ENCODE results near the gene STXBP1. TPM values are rescaled to one million over a fixed set of nuclear protein-coding genes. Genes with fewer than 3 reads are reported as not detected.
"Not testable (repeated sequence)": the region's sequence is repeated elsewhere in the genome, so short reads cannot be mapped to it uniquely, and the experiment has no call there.

STXBP1 gene
- total RNA-seq, 1 donor from 2014 or later = 36.9 TPM

DNA sequence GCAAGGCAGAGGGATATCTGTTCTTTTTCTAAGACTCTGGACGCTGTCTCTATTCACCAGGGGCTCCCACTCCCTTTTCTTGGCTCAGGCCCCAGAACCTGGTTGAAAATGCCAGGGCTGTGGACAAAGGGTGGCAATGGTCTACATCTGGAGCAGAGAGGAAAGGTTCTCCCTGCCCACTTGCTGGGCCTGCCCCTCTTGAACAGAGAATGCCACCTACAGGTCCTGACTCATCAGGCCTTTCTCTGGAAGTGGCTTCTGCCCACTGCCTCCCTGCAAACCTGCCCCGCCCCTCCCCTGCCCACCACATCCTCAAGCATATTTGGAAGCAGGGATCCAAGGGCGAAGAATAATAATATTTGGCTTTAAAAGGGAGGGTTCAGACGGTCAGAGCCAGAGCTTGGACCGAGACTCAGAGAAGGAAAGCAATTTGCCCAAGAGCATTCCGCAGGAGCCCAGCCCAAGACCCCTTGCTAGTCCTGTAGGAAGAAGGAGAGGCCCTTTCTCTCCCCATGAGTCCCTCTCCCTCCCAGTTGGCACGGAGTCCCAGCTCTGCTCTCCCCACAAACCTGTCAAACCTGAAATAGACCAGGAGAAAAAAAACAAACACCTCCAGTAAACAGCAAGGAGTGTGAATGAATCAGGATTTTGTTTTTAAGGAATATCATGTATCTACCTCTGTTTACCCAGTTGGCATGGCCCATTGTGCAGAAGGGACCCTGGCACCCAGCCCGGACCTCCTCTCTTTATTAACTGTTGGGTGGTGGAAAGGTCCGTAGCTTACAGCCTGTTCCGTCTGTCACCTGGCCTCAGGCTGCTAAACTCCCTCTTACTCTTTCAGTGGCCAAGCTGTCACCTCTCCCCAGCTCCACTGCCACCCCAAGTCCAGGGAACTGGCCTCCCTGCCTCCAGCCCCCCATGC is 37.7 kb upstream of the STXBP1 start:
- no peak overlapping the region for H3K4me3 ChIP-seq
- H3K36me3 ChIP-seq = no peaks in the 10 kb centered on the region
- H3K4me1 ChIP-seq = peaks cover 44% of the 10 kb centered on the region
- H3K9me3 ChIP-seq (replicated peaks) = no peaks in the 10 kb centered on the region
- intact Hi-C loops (cut with micrococcal nuclease) = no loop called here
- TF ChIP-seq, protein P1, sequence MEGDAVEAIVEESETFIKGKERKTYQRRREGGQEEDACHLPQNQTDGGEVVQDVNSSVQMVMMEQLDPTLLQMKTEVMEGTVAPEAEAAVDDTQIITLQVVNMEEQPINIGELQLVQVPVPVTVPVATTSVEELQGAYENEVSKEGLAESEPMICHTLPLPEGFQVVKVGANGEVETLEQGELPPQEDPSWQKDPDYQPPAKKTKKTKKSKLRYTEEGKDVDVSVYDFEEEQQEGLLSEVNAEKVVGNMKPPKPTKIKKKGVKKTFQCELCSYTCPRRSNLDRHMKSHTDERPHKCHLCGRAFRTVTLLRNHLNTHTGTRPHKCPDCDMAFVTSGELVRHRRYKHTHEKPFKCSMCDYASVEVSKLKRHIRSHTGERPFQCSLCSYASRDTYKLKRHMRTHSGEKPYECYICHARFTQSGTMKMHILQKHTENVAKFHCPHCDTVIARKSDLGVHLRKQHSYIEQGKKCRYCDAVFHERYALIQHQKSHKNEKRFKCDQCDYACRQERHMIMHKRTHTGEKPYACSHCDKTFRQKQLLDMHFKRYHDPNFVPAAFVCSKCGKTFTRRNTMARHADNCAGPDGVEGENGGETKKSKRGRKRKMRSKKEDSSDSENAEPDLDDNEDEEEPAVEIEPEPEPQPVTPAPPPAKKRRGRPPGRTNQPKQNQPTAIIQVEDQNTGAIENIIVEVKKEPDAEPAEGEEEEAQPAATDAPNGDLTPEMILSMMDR (IDR thresholded peaks at IDR 0.05; ENCODE audit: borderline replicate concordance) = peak; percentile 10
- DNase-seq = no peak
- H3K27me3 ChIP-seq (ENCODE audit: low read depth) = no peaks in the 10 kb centered on the region
- peak overlapping the region; percentile 38 for H3K27ac ChIP-seq (replicated peaks)

DNA sequence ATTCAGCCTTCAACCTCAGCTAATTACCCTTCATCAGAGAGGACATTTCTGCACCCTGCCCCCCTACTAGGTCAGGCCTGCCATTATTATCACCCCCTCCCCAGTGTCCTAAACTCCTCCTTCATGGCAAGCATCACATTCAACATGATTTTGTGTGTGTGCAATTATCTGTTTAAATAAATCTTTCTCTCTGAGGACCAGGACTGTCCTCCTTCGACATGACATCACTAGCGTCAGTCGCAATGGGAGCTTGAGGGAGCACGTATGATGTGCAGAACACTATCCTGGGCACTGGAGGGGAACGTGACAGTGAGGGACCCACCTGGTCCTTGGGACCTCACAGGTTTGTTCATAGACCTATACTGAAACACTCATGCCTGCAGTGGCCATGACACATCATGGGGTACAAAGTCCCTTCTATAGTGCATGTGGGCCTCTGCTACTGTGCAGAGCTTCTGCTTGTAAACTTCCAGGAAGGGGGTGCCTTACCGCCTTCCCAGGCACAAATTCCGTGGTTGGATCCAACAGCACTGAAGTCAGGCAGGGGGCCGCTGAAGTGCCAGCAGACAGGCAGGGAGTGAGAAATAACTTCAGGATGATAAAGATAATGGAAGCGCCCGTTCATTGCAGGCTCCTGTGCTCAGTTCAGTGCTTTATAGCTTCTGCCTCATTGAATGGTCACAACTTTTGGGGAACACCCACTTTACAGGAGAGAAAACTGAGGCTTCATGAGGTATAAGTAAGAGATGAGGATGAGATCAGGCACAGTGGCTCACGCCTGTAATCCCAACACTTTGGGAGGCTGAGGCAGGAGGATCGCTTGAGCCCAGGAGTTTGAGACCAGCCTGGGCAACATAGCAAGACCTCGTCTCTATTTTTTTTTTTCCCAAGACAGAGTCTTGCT is 36.0 kb upstream of the STXBP1 start:
- Histone ChIP-seq H3K9me3 (replicated peaks) (no peaks in the 10 kb centered on the region), H3K27me3 (ENCODE audit: low read depth) (no peaks in the 10 kb centered on the region), H3K36me3 (no peaks in the 10 kb centered on the region), H3K4me3 (no peak overlapping the region), H3K4me1 (peaks cover 37% of the 10 kb centered on the region), H3K27ac (replicated peaks) (no peak overlapping the region)
- intact Hi-C loops (cut with micrococcal nuclease) = no loop called here
- no peak for DNase-seq
- TF ChIP-seq, protein P1 (IDR thresholded peaks at IDR 0.05; ENCODE audit: borderline replicate concordance) = no peak

DNA sequence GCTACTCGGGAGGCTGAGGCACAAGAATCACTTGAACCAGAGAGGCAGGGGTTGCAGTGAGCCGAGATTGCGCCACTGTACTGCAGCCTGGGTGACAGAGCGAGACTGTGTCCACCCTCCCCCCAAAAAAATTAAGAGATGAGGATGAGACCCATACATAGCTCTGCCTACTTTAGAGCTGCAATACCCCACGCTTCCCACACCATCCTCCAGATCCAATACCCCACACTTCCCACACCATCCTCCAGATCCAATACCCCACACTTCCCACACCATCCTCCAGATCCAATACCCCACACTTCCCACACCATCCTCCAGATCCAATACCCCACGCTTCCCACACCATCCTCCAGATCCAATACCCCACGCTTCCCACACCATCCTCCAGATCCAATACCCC is 34.9 kb upstream of the STXBP1 start:
- H3K27me3 ChIP-seq (ENCODE audit: low read depth); H3K9me3 ChIP-seq (replicated peaks); intact Hi-C loops (cut with micrococcal nuclease); DNase-seq; H3K27ac ChIP-seq (replicated peaks); H3K36me3 ChIP-seq; H3K4me3 ChIP-seq: not testable (repeated sequence)
- H3K4me1 ChIP-seq = peaks cover 37% of the 10 kb centered on the region

DNA sequence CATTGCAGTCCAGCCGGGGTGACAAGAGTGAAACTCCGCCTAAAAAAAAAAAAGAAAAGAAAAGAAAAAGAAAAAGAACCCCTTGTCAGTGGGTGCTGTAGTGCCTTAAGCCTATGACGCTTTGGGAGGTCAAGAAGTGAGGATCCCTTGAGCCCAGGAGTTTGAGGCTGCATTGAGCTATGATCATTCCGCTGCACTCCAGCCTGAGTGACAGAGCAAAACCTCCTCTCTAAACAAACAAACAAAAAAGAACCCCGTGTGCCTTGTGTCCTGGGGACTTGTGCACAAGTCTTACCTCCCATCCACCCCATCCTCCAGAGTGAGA is 33.5 kb upstream of the STXBP1 start:
- no peaks in the 10 kb centered on the region for H3K9me3 ChIP-seq (replicated peaks)
- no peaks in the 10 kb centered on the region for H3K27me3 ChIP-seq (ENCODE audit: low read depth)
- TF ChIP-seq, protein P1 (IDR thresholded peaks at IDR 0.05; ENCODE audit: borderline replicate concordance) = no peak
- intact Hi-C loops (cut with micrococcal nuclease) = no loop called here
- peak overlapping the region; percentile 84 for H3K27ac ChIP-seq (replicated peaks)
- H3K36me3 ChIP-seq = no peaks in the 10 kb centered on the region
- H3K4me3 ChIP-seq = peak overlapping the region; percentile 46
- H3K4me1 ChIP-seq = peaks cover 35% of the 10 kb centered on the region
- no peak for DNase-seq

DNA sequence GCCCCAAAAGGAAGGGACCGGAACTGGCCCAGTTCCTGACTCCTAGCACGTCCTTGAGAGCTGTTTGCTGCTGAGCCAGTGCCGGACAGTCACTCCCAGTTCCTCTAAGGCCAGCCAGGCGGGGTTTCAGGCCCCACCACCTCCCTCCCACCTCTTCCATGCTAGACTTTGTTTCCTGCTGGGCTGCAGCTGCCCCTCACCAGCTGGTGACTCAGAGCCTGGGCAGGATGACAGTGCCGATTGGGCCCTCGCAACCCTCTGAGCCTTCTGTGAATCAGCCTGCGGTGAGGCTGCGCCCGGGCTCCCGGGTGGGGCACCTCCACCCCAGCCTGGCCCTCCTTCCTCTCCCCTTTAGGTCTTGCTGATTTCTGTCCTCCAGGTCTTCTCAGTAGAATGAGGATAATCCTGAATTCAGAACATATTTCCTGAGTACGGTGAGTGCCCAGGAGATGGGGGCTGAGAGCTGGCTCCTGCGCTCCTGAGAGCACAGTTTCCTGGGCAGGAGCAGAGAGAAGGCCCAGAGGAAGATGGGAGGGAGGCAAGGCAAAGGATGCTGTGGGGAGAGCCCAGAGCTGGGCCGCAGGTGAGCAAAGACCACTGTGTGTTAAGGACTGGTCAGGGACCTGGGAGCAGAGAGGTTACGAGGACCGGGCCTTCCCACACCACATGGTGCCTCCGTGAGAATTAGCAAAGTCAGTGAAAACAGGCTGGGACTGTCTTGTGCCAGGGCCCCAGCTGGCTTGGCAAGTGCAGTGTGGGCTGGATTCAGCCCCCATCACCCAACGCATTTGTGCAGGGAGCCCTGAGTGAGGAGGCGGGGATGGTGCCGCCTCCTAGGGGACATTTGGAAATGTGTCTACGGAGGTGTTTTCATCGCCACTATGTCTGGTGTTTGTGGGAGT is 32.9 kb upstream of the STXBP1 start:
- TF ChIP-seq, protein P1 (IDR thresholded peaks at IDR 0.05; ENCODE audit: borderline replicate concordance) = peak; percentile 41
- intact Hi-C loops (cut with micrococcal nuclease) = no loop called here
- Histone ChIP-seq H3K27ac (replicated peaks) (peak overlapping the region; percentile 84), H3K4me1 (peaks cover 29% of the 10 kb centered on the region), H3K9me3 (replicated peaks) (no peaks in the 10 kb centered on the region), H3K4me3 (peak overlapping the region; percentile 46), H3K36me3 (no peaks in the 10 kb centered on the region), H3K27me3 (ENCODE audit: low read depth) (no peaks in the 10 kb centered on the region)
- DNase-seq = peak; percentile 83
